HL-60 (cell line): ENCODE data around the gene GZMH.

Experiments
- DNase-seq, 2 experiments: peaks; one replicate each; pipeline ENCODE4 v3.0.0-alpha.2; 2010 to 2020; ENCODE audit warnings: low read depth in 1 of 2, low spot score in 1 of 2
- H3K27ac ChIP-seq: fragments of 250-450 bp; sonication (Bioruptor Pico); replicated peaks from 2 replicates; pipeline ENCODE4 v1.5.1; 2020; ENCODE audit warnings: mild to moderate bottlenecking, moderate library complexity
- H3K27me3 ChIP-seq: fragments of 250-450 bp; sonication (Bioruptor Pico); 2 replicates; pipeline ENCODE4 v1.5.1; 2021; ENCODE audit warnings: mild to moderate bottlenecking, moderate library complexity; ENCODE audit not compliant: insufficient read depth, poor library complexity, severe bottlenecking
- H3K4me3 ChIP-seq: replicated peaks from 2 replicates; pipeline ENCODE4 v1.5.1; 2011; ENCODE audit warnings: mild to moderate bottlenecking, control low read depth, low read length; ENCODE audit not compliant: insufficient read depth
- GABPA ChIP-seq: IDR thresholded peaks from 2 replicates; pipeline ENCODE4 v1.6.1; 2012; ENCODE audit warnings: low read depth
- POLR2AphosphoS5 ChIP-seq: IDR thresholded peaks from 2 replicates; pipeline ENCODE4 v1.6.1; 2012; ENCODE audit warnings: low read depth
- SPI1 ChIP-seq: IDR thresholded peaks from 2 replicates; pipeline ENCODE4 v1.6.1; 2012; ENCODE audit warnings: low read depth, mild to moderate bottlenecking, borderline replicate concordance
- TF ChIP-seq, protein P1 (sequence below): IDR thresholded peaks from one replicate; pipeline ENCODE4 v1.5.1; 2011; ENCODE audit warnings: low read length, control low read depth, inconsistent platforms; ENCODE audit not compliant: insufficient read depth
- TF ChIP-seq, protein P2 (sequence below): IDR thresholded peaks from 2 replicates; pipeline ENCODE4 v1.6.1; 2012; ENCODE audit warnings: low read depth; ENCODE audit not compliant: insufficient replicate concordance

The GZMH gene

DNA sequence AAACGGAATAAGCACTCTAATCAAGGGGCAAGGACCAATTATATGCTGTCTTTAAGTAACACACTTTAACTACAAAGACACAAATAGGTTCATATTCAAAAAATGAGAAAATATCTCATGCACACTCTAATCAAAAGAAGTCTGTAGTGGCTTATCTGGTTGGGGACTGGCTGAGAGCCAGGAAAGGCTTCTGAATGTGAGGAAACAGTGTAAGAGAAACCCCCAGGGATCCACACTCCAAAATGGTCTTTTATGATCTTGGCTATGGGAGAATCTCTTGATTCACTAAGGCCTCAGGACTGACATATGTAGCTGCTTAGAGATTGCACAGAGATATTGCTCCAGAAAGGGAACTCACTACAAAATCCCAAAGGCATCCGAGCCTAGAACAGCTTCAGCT is 43.7 kb downstream of the GZMH start:
- H3K27ac ChIP-seq, result no peak overlapping the region
- H3K27me3 ChIP-seq, result no peaks in the 10 kb centered on the region
- no peak for TF ChIP-seq POLR2AphosphoS5
- no peak overlapping the region for H3K4me3 ChIP-seq
- DNase-seq, result no peak

DNA sequence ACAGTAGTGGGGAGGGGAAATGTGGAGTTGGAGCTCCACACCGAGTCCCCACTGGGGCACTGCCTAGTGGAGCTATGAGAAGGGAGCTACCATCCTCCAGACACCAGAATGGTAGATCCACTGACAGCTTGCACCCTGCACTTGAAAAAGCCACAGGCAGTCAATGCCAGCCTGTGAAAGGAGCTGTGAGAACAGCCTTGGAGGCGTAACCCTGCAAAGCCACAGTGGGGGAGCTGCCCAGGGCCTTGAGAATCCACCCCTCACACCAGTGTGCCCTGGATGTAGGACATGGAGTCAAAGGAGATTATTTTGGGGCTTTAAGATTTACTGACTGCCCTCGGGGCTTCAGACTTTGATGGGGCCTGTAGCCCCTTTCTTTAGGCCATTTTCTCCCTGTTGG is 46.0 kb downstream of the GZMH start:
- no peak for DNase-seq
- H3K27ac ChIP-seq, result no peak overlapping the region
- no peaks in the 10 kb centered on the region for H3K27me3 ChIP-seq
- no peak overlapping the region for H3K4me3 ChIP-seq
- TF ChIP-seq, protein P1, sequence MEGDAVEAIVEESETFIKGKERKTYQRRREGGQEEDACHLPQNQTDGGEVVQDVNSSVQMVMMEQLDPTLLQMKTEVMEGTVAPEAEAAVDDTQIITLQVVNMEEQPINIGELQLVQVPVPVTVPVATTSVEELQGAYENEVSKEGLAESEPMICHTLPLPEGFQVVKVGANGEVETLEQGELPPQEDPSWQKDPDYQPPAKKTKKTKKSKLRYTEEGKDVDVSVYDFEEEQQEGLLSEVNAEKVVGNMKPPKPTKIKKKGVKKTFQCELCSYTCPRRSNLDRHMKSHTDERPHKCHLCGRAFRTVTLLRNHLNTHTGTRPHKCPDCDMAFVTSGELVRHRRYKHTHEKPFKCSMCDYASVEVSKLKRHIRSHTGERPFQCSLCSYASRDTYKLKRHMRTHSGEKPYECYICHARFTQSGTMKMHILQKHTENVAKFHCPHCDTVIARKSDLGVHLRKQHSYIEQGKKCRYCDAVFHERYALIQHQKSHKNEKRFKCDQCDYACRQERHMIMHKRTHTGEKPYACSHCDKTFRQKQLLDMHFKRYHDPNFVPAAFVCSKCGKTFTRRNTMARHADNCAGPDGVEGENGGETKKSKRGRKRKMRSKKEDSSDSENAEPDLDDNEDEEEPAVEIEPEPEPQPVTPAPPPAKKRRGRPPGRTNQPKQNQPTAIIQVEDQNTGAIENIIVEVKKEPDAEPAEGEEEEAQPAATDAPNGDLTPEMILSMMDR, result no peak
- TF ChIP-seq, protein P2, sequence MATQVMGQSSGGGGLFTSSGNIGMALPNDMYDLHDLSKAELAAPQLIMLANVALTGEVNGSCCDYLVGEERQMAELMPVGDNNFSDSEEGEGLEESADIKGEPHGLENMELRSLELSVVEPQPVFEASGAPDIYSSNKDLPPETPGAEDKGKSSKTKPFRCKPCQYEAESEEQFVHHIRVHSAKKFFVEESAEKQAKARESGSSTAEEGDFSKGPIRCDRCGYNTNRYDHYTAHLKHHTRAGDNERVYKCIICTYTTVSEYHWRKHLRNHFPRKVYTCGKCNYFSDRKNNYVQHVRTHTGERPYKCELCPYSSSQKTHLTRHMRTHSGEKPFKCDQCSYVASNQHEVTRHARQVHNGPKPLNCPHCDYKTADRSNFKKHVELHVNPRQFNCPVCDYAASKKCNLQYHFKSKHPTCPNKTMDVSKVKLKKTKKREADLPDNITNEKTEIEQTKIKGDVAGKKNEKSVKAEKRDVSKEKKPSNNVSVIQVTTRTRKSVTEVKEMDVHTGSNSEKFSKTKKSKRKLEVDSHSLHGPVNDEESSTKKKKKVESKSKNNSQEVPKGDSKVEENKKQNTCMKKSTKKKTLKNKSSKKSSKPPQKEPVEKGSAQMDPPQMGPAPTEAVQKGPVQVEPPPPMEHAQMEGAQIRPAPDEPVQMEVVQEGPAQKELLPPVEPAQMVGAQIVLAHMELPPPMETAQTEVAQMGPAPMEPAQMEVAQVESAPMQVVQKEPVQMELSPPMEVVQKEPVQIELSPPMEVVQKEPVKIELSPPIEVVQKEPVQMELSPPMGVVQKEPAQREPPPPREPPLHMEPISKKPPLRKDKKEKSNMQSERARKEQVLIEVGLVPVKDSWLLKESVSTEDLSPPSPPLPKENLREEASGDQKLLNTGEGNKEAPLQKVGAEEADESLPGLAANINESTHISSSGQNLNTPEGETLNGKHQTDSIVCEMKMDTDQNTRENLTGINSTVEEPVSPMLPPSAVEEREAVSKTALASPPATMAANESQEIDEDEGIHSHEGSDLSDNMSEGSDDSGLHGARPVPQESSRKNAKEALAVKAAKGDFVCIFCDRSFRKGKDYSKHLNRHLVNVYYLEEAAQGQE, result no peak
- TF ChIP-seq GABPA, result no peak

DNA sequence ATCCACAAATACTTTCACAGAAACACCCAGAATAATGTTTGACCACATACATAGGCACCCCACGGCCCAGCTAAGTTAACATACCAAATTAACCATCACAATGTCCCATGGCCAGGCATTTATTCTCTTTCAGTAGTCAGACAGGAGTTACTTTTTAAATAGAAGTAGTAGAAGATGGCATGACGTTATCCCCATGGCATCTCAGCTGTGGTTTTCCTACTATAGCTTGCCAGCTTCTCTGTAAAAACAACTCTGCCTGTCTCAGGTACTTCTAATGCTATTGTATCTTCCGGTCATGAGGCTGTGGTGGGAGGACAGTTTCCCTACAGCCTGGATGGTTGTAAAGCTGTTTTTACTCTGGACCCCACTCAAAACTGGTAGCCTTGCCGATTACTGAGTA is 52.7 kb downstream of the GZMH start:
- TF ChIP-seq, protein P1, result no peak
- TF ChIP-seq GABPA, result no peak
- no peak for TF ChIP-seq SPI1
- TF ChIP-seq POLR2AphosphoS5, result no peak
- TF ChIP-seq, protein P2, result no peak
- no peak overlapping the region for H3K27ac ChIP-seq
- no peak for DNase-seq
- no peaks in the 10 kb centered on the region for H3K27me3 ChIP-seq
- H3K4me3 ChIP-seq, result no peak overlapping the region
